GM12872 (cell line): ENCODE data around the gene BNIP2.
A peak's percentile ranks its signal among the peaks of the same experiment; 100 is the strongest.

Experiments
- CTCF ChIP-seq: IDR thresholded peaks from 3 replicates; pipeline ENCODE4 v1.5.1; 2011; ENCODE audit warnings: low read depth, mild to moderate bottlenecking, low read length, moderate library complexity; ENCODE audit not compliant: insufficient read depth

Gene BNIP2

GRCh38 chr15:59622289-59622688, 66.8 kb downstream of the BNIP2 start:
- TF ChIP-seq CTCF: peak; percentile 74

- no peak for TF ChIP-seq CTCF
These were observed 70.7 kb downstream of the BNIP2 start for GRCh38 chr15:59618406-59618805.

GRCh38 chr15:59616379-59616778, 72.7 kb downstream of the BNIP2 start:
- no peak for TF ChIP-seq CTCF

GRCh38 chr15:59615661-59616060, 73.5 kb downstream of the BNIP2 start:
- TF ChIP-seq CTCF: no peak

- no peak for TF ChIP-seq CTCF
These were observed 75.0 kb downstream of the BNIP2 start for GRCh38 chr15:59614153-59614552.

GRCh38 chr15:59611276-59612260, 77.6 kb downstream of the BNIP2 start, which contains the start of gene GCNT3:
Gene GCNT3 (plus strand): TSS chr15:59611783. CDS start chr15:59618239, 6,456 bp downstream.
- no peak for TF ChIP-seq CTCF

GRCh38 chr15:59609730-59610712, 79.1 kb downstream of the BNIP2 start:
- TF ChIP-seq CTCF: no peak
